Glomerular endothelial cell (primary cell): ENCODE measurements around the gene SNRNP70. TPM values are rescaled to one million over a fixed set of nuclear protein-coding genes. Genes with fewer than 3 reads are reported as not detected.

ENCODE experiments used
- total RNA-seq: library from RNA; depleted of rRNA; stranded (reverse); fragments of >200 nt; gene quantifications from 2 replicates; pipeline ENCODE4 v1.2.3, GENCODE V29; 2015

Gene SNRNP70
- total RNA-seq, 1 donor from 2014 or later: 289 TPM

Other genes with a start within 250 kb of the SNRNP70 start
- gene HSD17B14, start 249.0 kb upstream of the SNRNP70 start, total RNA-seq: 38.8 and 39.6 TPM in 2 replicates
- gene PLEKHA4, start 216.8 kb upstream of the SNRNP70 start, total RNA-seq: 2.4 and 4.0 TPM in 2 replicates
- gene PPP1R15A, start 213.0 kb upstream of the SNRNP70 start, total RNA-seq: 74.2 and 82.8 TPM in 2 replicates
- 0.19 TPM in 1 of 2 replicates, not detected in the other for gene TULP2, start 186.7 kb upstream of the SNRNP70 start, total RNA-seq
- 446 and 494 TPM in 2 replicates for gene NUCB1, start 185.1 kb upstream of the SNRNP70 start, total RNA-seq
- gene DHDH, start 151.8 kb upstream of the SNRNP70 start, total RNA-seq: not detected in 2 replicates
- gene BAX, start 130.6 kb upstream of the SNRNP70 start, total RNA-seq: 208 and 237 TPM in 2 replicates
- 2,985 and 5,472 TPM in 2 replicates for gene FTL, start 120.1 kb upstream of the SNRNP70 start, total RNA-seq
- gene GYS1, start 92.1 kb upstream of the SNRNP70 start, total RNA-seq: 40.0 and 41.5 TPM in 2 replicates
- gene RUVBL2, start 91.6 kb upstream of the SNRNP70 start, total RNA-seq: 132 and 133 TPM in 2 replicates
- gene LHB, start 68.4 kb upstream of the SNRNP70 start, total RNA-seq: 0.76 TPM in 1 of 2 replicates, not detected in the other
- gene CGB3, start 61.1 kb upstream of the SNRNP70 start, total RNA-seq: not detected in 2 replicates
- not detected in 2 replicates for gene CGB2, start 53.6 kb upstream of the SNRNP70 start, total RNA-seq
- not detected in 2 replicates for gene CGB1, start 48.6 kb upstream of the SNRNP70 start, total RNA-seq
- not detected in 2 replicates for gene CGB5, start 41.6 kb upstream of the SNRNP70 start, total RNA-seq
- not detected in 2 replicates for gene CGB8, start 36.3 kb upstream of the SNRNP70 start, total RNA-seq
- gene CGB7, start 27.7 kb upstream of the SNRNP70 start, total RNA-seq: not detected in 2 replicates
- not detected in 2 replicates for gene NTF4, start 20.6 kb upstream of the SNRNP70 start, total RNA-seq
- gene KCNA7, start 12.8 kb upstream of the SNRNP70 start, total RNA-seq: 0.06 TPM in 1 of 2 replicates, not detected in the other
- 5.4 and 7.7 TPM in 2 replicates for gene LIN7B, start 28.9 kb downstream of the SNRNP70 start, total RNA-seq
- 1.9 and 3.3 TPM in 2 replicates for gene C19orf73, start 33.7 kb downstream of the SNRNP70 start, total RNA-seq
- 3.8 and 4.6 TPM in 2 replicates for gene PPFIA3, start 34.1 kb downstream of the SNRNP70 start, total RNA-seq
- gene HRC, start 69.9 kb downstream of the SNRNP70 start, total RNA-seq: not detected in 2 replicates
- gene TRPM4, start 72.3 kb downstream of the SNRNP70 start, total RNA-seq: 35.5 and 39.5 TPM in 2 replicates
- gene SLC6A16, start 239.7 kb downstream of the SNRNP70 start, total RNA-seq: 1.3 and 2.3 TPM in 2 replicates
- not detected in 2 replicates for gene CD37, start 250.0 kb downstream of the SNRNP70 start, total RNA-seq